HG03159 (cell line): ENCODE results near the gene USHBP1.

Experiments used
- ATAC-seq: cut with Tn5 transposase; IDR thresholded peaks from one replicate; pipeline ENCODE4 v1.9.1; 2021; ENCODE audit warnings: mild to moderate bottlenecking, moderate library complexity; ENCODE audit not compliant: unreplicated experiment

USHBP1 gene

GRCh38 chr19:17266589-17266974, 2.0 kb upstream of the USHBP1 start:
- no peak for ATAC-seq

DNA sequence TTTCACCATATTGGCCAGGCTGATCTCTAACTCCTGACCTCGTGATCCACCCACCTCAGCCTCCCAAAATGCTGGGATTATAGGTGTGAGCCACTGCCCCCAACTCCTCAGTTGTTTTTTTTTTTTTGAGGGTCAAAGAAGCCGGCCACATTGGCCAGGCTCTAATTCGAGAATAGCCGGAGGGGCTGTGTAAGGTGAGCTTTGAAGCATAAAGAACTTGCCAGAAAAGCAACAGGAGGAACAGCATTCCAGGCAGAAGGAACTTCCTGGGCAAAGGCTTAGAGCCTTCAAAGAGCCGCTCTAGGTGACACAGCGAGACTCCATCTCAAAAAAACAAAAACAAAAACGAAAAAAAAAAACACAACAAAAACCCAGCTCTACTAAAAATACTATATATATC, 1.5 kb upstream of the USHBP1 start:
- no peak for ATAC-seq

DNA sequence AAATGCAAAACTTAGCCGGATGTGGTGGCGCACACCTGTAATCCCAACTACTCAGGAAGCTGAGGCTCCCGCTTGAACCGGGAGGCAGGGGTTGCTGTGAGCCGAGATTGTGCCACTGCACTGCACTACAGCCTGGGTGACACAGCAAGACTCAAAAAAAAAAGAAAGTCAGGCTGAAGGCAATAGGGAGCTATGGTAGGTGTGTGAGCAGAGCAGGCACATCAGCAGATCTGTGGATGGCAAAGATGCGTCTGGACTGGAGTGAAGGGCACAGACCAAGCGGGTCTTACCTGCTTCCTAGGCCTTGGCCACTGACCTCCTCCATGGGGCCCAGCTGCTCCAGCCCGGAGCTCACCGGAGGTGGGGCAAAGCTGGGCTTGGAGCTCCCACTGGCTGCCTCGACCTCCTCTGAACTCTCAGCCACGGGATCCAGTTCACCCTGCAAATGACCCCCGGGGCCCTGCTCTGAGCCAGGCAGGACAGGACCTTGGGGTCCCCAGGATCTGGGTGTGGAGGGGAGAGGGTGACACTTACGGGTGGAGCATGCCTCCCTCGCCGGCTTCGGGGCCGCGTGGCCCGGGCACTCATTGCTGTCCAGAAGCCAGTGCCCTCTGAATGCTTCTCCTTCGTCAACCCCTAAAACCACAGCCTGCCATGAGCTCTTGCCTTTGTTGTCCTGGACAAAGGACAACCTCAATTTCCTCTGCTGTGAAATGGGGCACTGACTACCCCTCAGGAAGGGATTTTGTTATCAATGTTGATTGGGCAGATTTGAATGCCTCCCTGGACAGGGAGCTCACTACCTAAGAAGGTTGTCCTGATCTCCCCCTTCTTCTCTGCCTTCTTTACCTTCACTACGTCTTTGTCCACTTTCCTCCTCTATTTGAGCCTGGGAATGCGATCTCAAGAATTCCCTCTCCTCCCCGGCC, 569 bp downstream of the USHBP1 start:
- no peak for ATAC-seq

DNA sequence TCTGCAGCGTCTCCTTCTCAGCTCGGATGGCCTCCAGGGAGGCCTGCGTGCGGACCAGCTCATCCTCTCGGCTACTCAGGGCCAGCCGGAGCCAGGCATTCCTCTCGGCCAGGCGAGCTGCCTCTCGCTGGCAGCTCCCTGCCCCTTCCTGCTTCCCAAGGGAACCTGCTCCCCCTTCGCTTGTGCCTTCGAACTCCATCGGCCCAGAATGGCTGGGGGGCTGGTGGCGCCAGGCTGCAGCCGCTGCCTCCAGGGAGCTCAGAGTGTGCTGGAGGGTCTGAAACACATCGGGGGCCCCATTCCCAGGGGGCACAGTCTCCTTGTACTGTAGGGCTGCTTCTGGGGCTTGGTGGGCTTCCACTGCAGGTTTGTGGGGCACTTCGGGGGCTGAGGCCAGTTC, 2.0 kb downstream of the USHBP1 start:
- ATAC-seq = no peak

DNA sequence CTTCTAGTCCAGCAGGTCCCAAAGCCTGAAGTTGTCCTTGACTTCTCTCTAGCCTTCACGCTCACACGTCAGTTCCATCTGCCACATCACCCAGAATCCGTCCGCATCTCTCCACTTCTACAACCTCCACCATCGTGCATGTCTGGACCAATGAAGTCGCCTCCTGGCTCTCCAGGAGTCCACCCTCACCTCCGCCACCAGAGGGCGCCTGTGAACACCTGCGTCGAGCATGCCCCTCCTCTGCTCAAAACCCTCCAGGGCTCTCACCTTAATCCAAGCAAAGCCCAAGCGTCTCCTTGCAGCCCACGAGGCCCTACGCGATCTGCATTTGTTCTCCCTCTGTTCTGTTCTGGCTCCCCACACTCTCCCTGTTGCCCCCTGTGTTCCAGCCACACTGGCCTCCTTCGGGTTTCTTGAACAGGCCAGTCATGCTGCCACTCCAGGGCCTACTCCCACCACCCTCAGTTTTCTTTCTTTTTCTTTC, 3.7 kb downstream of the USHBP1 start:
- ATAC-seq = peak; percentile 70

DNA sequence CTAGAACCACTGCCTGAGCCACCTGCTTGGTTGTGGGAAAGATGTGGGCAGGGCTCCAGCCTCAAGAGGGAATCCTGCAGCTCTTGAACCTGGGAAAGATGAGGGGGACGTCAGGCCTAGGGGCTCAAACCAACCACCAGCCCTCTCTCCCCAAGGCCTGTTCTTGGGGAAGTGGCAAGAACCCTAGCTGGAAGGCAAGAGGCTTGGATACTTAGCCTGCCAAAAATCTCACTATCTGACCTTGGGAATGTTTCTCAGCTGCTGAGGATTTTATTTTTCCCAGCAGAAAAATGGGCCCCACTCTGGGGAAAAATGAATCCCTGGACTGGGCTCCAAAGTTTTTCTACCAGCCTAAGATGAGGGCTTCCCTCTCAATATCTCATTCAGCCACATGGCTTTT, 4.6 kb downstream of the USHBP1 start:
- no peak for ATAC-seq

- no peak for ATAC-seq
Measured at GRCh38 chr19:17259118-17259780, 5.3 kb downstream of the USHBP1 start.

- ATAC-seq = no peak
Measured at GRCh38 chr19:17256130-17256529, 8.4 kb downstream of the USHBP1 start.

DNA sequence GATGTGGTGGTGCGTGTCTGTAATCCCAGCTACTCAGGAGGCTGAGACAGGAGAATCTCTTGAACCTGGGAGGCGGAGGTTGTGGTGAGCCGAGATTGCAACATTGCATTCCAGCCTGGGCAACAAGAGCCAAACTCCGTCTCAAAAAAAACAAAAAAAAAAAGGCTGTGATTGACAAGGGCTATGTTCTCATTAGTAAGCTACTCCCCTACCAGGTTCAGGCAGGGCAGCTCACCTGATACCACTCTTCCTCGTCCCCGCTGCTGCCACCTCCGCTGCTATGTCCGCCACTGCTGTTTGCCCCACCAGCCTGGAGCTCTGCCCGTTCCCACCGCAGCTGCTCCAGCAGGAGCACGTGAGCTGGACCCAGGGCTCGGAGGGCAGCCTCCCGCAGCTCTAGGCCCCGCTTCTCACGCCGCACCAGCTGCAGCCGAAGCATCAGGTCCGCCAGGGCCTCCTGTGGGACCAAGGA, 9.4 kb downstream of the USHBP1 start:
- no peak for ATAC-seq

DNA sequence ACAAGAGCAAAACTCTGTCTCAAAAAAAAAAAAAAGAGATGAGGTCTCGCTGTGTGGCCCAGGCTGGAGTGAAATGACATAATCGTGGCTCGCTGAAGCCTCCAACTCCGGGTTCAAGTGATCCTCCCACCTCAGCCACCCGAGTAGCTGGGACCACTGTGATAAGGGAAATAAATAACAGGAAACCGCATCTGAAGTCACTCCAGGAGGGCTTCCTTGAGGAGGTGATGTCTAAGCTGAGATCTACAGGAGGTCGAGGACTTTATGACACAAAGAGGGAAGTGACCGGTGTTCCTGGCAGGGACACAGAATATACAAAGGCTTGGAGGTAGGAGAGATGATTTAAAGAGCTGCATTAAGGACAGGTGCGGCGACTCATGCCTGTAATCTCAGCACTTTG, 9.9 kb downstream of the USHBP1 start:
- ATAC-seq = no peak

DNA sequence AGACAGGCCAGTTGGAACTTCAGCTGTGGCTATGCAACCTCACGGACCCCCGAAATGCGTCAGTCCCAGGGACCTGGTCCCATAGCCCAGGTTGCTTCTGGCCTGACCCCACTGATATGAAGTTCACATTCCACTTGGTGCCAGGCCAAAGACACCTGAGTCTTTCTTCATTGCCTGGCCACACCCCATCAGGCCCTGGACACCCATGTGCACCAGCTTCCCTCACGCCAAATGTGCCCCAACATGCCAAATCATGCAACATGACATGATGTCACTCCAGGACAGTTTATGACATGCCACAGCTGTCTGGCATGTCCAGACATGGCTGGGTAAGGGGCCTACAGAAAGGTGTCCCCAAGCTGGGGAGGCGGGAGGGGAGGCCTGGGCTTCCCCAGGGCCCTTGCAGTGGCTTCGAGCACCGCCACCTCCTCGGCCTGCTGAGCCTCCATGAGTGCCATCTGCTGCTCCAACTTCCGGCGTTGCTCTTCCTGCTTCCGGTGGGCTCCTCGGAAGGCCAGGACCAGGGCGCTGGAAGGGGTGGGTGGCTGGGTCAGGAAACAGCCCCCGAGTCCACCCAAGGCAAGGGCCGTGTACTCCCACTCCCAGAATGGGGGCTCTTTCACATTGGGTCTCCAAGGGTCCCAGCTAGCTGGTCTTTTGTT, 14.5 kb downstream of the USHBP1 start:
- ATAC-seq = no peak

GRCh38 chr19:17248011-17248776, 16.4 kb downstream of the USHBP1 start:
- no peak for ATAC-seq

DNA sequence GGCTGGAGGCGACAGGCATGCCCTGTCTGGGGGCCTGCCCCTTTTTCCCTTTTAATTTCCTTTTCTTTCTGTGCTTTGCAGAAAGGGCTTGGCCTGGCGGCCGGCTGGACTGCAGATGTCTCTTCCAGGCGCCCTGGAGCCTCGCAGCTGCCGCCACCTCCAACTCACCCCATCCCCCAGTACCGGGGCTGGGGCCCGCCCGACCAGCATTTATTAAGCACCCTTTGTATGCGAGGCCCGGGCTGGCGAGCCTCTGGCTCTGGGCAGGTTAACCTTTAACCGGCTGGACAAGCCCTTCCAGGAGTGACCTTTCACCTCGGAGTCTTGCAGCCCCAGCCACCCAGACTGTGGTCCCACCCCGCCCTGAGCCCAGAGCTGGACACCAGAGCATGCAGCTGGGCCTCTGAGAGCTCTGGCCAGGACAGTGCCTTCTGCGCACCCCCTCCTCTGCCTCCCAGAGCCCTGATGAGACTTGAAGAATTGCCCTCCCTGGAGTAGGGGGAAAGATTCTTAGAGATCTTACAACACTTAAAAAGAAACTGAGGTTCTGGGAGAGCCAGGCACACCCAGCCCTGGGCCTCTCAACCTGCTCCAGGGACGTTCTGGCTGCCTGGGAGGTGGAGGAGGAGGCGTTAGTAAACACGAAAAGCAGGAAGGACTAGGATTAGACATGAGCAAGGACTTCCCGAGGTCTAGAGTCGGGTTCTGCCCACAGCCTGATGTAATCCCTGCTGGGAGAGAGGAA, 17.7 kb downstream of the USHBP1 start:
- ATAC-seq = no peak

GRCh38 chr19:17245535-17245984, 19.0 kb downstream of the USHBP1 start, which contains the start of gene NR2F6:
Gene NR2F6 (minus strand): TSS chr19:17245919. CDS start chr19:17245220, 699 bp downstream.
- ATAC-seq = no peak

- ATAC-seq = no peak
Measured at GRCh38 chr19:17244618-17245534, 19.7 kb downstream of the USHBP1 start.

- no peak for ATAC-seq
Measured at GRCh38 chr19:17243830-17244617, 20.5 kb downstream of the USHBP1 start.

- ATAC-seq = no peak
Measured at GRCh38 chr19:17243211-17243829, 21.2 kb downstream of the USHBP1 start.
